T-helper 17 cell (primary cell): ENCODE results near the gene PXDC1. TPM values are rescaled to one million over a fixed set of nuclear protein-coding genes. Genes with fewer than 3 reads are reported as not detected.
"Not testable (repeated sequence)": the region's sequence is repeated elsewhere in the genome, so short reads cannot be mapped to it uniquely, and the experiment has no call there.

Experiments
- ATAC-seq: fragments of 150-1000 bp; cut with Tn5 transposase; 2 replicates; pipeline ENCODE4 v1.10.0; 2021; ENCODE audit warnings: mild to moderate bottlenecking, moderate library complexity
- DNase-seq, 3 donors: peaks; one replicate each; pipeline versions ENCODE4 v3.0.0 to v3.0.0-alpha.2; 2020 to 2021
- H3K9me3 ChIP-seq: one replicate; pipeline ENCODE4 v1.7.0; 2013; ENCODE audit warnings: low read length, mild to moderate bottlenecking; ENCODE audit not compliant: control insufficient read depth, poor library complexity, severe bottlenecking
- H3K27ac Mint-ChIP-seq: one replicate; pipeline ENCODE4 v1.8.0; 2022; ENCODE audit warnings: mild to moderate bottlenecking, moderate library complexity, mixed read lengths
- H3K27me3 Mint-ChIP-seq: one replicate; pipeline ENCODE4 v1.8.0; 2022; ENCODE audit warnings: mixed read lengths
- H3K36me3 Mint-ChIP-seq: one replicate; pipeline ENCODE4 v1.8.0; 2022; ENCODE audit warnings: low read depth, mixed read lengths
- H3K4me1 Mint-ChIP-seq: one replicate; pipeline ENCODE4 v1.8.0; 2022; ENCODE audit warnings: mild to moderate bottlenecking, mixed read lengths
- H3K4me3 Mint-ChIP-seq: one replicate; pipeline ENCODE4 v1.8.0; 2022; ENCODE audit warnings: mild to moderate bottlenecking, moderate library complexity, mixed read lengths
- total RNA-seq, 4 donors: library from RNA in 2 of 4; stranded (reverse) in 2 of 4; gene quantifications; one replicate each; pipeline ENCODE4 v1.2.3 and lab custom pipeline; 2022 to 2026

The PXDC1 gene
- total RNA-seq, 2 donors from 2014 or later, result 0.72 to 3.6 TPM

GRCh38 chr6:3764516-3765335, 13.2 kb upstream of the PXDC1 start:
- DNase-seq (no peak), ATAC-seq (no peak)
- H3K9me3 ChIP-seq, result no peaks in the 10 kb centered on the region
- Mint-ChIP-seq H3K27me3 (peaks cover 34% of the 10 kb centered on the region), H3K36me3 (peaks cover 2% of the 10 kb centered on the region), H3K4me1 (no peaks in the 10 kb centered on the region), H3K27ac (no peak overlapping the region), H3K4me3 (no peak overlapping the region)

DNA sequence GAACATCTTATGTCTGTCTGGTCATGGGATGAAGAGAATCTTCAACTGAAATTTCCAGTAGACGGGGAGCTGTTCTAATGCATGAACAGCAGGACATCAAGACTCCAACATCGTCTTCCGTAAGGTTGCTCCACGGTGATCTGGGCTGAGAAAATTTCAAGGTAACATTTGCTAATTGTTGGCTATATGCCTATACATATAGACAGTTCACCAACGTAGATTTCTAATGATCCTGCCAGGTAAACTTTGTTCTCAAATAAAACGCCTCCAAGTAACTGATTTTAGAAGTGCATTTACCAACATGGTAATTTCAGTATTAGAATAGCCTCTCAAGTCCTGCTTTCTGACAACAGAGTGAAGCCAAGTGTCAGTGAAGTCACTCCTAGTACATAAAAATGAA, 11.3 kb upstream of the PXDC1 start:
- no peak for ATAC-seq
- Mint-ChIP-seq H3K4me3 (no peak overlapping the region), H3K4me1 (no peaks in the 10 kb centered on the region), H3K27ac (no peak overlapping the region), H3K36me3 (peaks cover under 1% of the 10 kb centered on the region), H3K27me3 (peaks cover 26% of the 10 kb centered on the region)
- H3K9me3 ChIP-seq, result no peaks in the 10 kb centered on the region
- DNase-seq, result no peak

- no peaks in the 10 kb centered on the region for H3K36me3 Mint-ChIP-seq
- no peak overlapping the region for H3K4me3 Mint-ChIP-seq
- no peak for ATAC-seq
These were observed 10.8 kb upstream of the PXDC1 start for GRCh38 chr6:3762359-3762758.

GRCh38 chr6:3761989-3762270, 10.4 kb upstream of the PXDC1 start:
- H3K4me1 Mint-ChIP-seq, result no peaks in the 10 kb centered on the region
- H3K9me3 ChIP-seq, result no peaks in the 10 kb centered on the region
- H3K27ac Mint-ChIP-seq, result no peak overlapping the region
- H3K36me3 Mint-ChIP-seq, result no peaks in the 10 kb centered on the region
- ATAC-seq, result no peak
- no peak overlapping the region for H3K4me3 Mint-ChIP-seq
- peaks cover 19% of the 10 kb centered on the region for H3K27me3 Mint-ChIP-seq
- no peak for DNase-seq

More at GRCh38 chr6:3762359-3762758, 10.8 kb upstream of the PXDC1 start:
- no peak overlapping the region for H3K27ac Mint-ChIP-seq
- H3K27me3 Mint-ChIP-seq, result peaks cover 23% of the 10 kb centered on the region
- no peaks in the 10 kb centered on the region for H3K9me3 ChIP-seq
- H3K4me1 Mint-ChIP-seq, result no peaks in the 10 kb centered on the region
- DNase-seq, result no peak

GRCh38 chr6:3759646-3760232, 8.2 kb upstream of the PXDC1 start:
- DNase-seq (no peak), ATAC-seq (no peak)
- H3K27ac Mint-ChIP-seq, result no peak overlapping the region
- H3K9me3 ChIP-seq, result no peaks in the 10 kb centered on the region
- no peaks in the 10 kb centered on the region for H3K36me3 Mint-ChIP-seq
- H3K4me3 Mint-ChIP-seq, result no peak overlapping the region
- H3K27me3 Mint-ChIP-seq, result no peaks in the 10 kb centered on the region
- no peaks in the 10 kb centered on the region for H3K4me1 Mint-ChIP-seq

DNA sequence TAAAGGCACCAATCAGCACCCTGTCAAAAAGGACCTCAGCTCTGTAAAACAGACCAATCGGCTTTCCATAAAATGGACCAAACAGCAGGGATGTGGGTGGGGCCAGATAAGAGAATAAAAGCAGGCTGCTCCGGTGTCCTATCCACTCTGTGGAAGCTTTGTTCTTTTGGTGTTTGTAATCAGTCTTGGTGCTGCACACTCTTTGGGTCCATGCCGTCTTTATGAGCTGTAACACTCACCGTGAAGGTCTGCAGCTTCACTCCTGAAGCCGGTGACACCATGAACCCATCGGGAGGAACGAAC, 7.3 kb upstream of the PXDC1 start:
- Mint-ChIP-seq H3K27ac (no peak overlapping the region), H3K36me3 (no peaks in the 10 kb centered on the region), H3K4me1 (no peaks in the 10 kb centered on the region), H3K4me3 (no peak overlapping the region), H3K27me3 (no peaks in the 10 kb centered on the region)
- ATAC-seq (no peak), DNase-seq (no peak)
- no peaks in the 10 kb centered on the region for H3K9me3 ChIP-seq

- H3K4me3 Mint-ChIP-seq, H3K27ac Mint-ChIP-seq, DNase-seq, H3K4me1 Mint-ChIP-seq, H3K27me3 Mint-ChIP-seq, H3K36me3 Mint-ChIP-seq, ATAC-seq, H3K9me3 ChIP-seq: not testable (repeated sequence)
These were observed 6.7 kb upstream of the PXDC1 start for GRCh38 chr6:3757998-3758841.

DNA sequence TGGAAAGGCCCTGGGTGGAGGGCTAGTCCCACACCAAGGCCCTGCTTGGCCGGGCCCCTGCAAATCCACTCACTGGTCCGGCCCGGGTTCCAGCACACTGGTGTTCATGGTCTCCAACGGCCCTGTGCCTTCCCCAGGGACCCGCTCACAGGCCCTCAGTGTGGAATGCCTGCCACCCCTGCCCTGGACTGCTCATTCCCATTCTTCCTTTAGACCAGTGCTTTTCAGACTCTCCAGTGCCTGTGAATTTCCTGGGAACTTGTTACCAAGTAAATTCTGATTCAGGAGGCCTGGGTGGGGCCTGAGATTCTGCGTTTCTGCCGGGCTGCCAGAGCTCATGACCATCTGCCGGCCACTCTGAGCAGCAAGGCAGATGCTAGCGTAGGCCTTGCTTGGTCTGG, 5.7 kb upstream of the PXDC1 start:
- Mint-ChIP-seq H3K36me3 (no peaks in the 10 kb centered on the region), H3K27me3 (peaks cover 8% of the 10 kb centered on the region), H3K4me1 (peaks cover 4% of the 10 kb centered on the region), H3K27ac (no peak overlapping the region), H3K4me3 (no peak overlapping the region)
- ATAC-seq (no peak), DNase-seq (no peak)
- H3K9me3 ChIP-seq, result no peaks in the 10 kb centered on the region

GRCh38 chr6:3756546-3756945, 5.0 kb upstream of the PXDC1 start:
- Mint-ChIP-seq H3K27ac (no peak overlapping the region), H3K4me1 (peaks cover 4% of the 10 kb centered on the region), H3K4me3 (no peak overlapping the region), H3K36me3 (no peaks in the 10 kb centered on the region), H3K27me3 (peaks cover 8% of the 10 kb centered on the region)
- no peaks in the 10 kb centered on the region for H3K9me3 ChIP-seq
- ATAC-seq (no peak), DNase-seq (no peak)

DNA sequence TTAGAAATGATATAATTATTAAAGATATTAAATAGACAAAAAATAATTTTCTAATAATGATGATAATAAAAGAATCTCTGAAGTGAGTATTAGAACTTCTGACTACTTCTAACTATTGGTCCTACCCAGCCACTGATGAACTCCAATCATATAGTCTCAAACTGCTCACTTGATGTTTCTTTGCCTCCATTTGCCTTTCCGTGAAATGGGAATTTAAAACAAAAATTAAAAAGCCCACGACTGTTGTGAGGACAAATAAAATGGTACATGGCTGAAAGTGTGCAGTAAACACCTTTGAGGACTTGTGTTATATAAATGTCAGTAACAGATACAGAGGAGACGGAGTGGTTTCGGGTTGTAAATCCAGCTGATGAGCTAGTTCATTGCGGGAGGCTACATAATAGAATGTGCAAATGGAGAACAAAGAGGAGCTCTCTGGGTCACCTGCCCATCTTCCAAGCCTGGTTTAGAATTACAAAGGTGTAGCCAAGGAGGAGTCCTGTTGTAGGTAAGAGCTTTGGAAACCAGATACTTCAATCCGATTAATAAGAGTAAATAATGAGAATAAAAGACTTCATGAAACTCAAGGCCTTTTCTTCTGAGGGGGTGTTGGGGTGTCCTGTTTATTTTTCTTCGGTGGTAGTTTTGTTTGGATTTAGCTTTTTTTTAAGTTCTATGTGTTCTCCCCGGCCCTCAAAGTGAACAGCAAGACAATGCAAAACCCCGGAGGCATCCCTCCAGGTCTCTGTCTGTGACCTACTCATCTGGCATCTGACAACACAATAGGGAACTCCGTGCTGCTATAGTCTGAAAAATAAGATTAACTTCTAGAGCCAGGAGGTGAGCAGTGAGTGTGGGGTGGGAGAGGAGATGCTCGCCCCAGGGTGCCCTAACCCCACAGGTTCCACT, 4.4 kb upstream of the PXDC1 start:
- no peak for ATAC-seq
- Mint-ChIP-seq H3K4me3 (no peak overlapping the region), H3K27ac (no peak overlapping the region), H3K4me1 (peaks cover 4% of the 10 kb centered on the region), H3K36me3 (no peaks in the 10 kb centered on the region), H3K27me3 (peaks cover 8% of the 10 kb centered on the region)
- no peaks in the 10 kb centered on the region for H3K9me3 ChIP-seq
- DNase-seq, result no peak

DNA sequence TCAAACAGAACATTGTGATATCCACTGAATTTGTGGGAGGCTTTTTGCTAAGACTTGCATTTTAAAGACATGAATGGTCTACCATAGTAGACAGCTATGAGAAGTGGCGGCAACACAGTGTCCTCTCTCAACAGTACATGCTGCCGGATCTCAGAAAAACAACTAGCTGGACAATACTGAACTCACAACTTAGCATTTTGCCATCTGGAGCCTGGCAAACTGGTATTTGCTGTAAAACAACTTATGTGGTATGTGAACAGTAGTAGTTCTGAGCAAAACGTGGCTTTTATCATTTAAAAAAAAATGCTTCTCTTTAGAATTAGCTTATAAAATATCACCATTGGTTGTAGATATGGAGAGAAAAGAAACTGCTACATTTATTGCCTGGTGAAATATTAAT, 3.3 kb upstream of the PXDC1 start:
- DNase-seq (no peak), ATAC-seq (no peak)
- Mint-ChIP-seq H3K27me3 (peaks cover 8% of the 10 kb centered on the region), H3K27ac (no peak overlapping the region), H3K4me1 (peaks cover 5% of the 10 kb centered on the region), H3K36me3 (no peaks in the 10 kb centered on the region), H3K4me3 (no peak overlapping the region)
- no peaks in the 10 kb centered on the region for H3K9me3 ChIP-seq

GRCh38 chr6:3754032-3754725, 2.7 kb upstream of the PXDC1 start:
- DNase-seq, H3K9me3 ChIP-seq, ATAC-seq, H3K4me1 Mint-ChIP-seq, H3K27me3 Mint-ChIP-seq, H3K4me3 Mint-ChIP-seq, H3K27ac Mint-ChIP-seq, H3K36me3 Mint-ChIP-seq: not testable (repeated sequence)
